BLaER1 (cell line): ENCODE results near the gene PTPRN2.

Experiments used
- H3K27ac ChIP-seq: shearing (Covaris generic); formaldehyde crosslinking; 2 replicates; pipeline ENCODE4 v1.8.1; 2022
- H3K27me3 ChIP-seq: shearing (Covaris generic); formaldehyde crosslinking; 2 replicates; pipeline ENCODE4 v1.8.1; 2022
- H3K36me3 ChIP-seq: shearing (Covaris generic); formaldehyde crosslinking; 2 replicates; pipeline ENCODE4 v1.8.1; 2022
- H3K4me1 ChIP-seq: shearing (Covaris generic); formaldehyde crosslinking; 2 replicates; pipeline ENCODE4 v1.8.1; 2022
- H3K4me2 ChIP-seq: shearing (Covaris generic); formaldehyde crosslinking; 2 replicates; pipeline ENCODE4 v1.8.1; 2022
- H3K4me3 ChIP-seq: shearing (Covaris generic); formaldehyde crosslinking; 2 replicates; pipeline ENCODE4 v1.8.1; 2022
- H3K9ac ChIP-seq: shearing (Covaris generic); formaldehyde crosslinking; 2 replicates; pipeline ENCODE4 v1.8.1; 2022
- H3K9me3 ChIP-seq: shearing (Covaris generic); formaldehyde crosslinking; 2 replicates; pipeline ENCODE4 v1.8.1; 2022
- H4K20me1 ChIP-seq: shearing (Covaris generic); formaldehyde crosslinking; 2 replicates; pipeline ENCODE4 v1.8.1; 2022
- Cebpa-rat ChIP-seq: shearing (Covaris generic); IDR thresholded peaks from 2 replicates; pipeline ENCODE4 v1.8.1; 2022

The PTPRN2 gene

DNA sequence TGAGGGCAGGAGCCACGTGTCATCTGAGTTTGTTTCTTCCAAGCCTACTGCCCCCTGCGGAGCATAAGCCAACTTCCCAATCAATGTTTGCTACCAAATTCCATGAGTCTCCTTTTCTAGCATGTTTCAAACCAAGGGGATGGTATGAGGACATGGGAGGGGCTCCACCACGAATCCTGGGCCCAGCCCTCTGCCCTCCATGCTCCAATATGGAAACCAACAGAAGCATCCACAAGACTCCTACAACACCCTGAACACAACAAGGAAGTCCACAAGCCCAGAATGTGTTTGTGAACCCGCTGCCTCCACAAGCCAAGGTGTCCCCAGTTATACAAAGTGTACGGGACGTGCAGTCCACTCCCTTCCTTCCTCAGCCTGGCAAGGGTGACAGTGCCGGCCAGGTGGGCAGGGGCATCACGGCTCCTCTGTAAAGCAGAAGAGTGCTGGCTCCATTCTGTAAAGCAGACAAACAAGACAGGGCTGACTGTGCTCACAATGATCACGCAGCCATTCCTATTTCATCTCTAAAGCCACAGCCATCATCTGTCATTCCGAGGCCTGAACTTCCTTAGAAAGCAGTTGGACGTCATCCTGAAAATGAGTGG lies 466.1 kb downstream of the PTPRN2 start:
- Histone ChIP-seq H3K36me3 (no peaks in the 10 kb centered on the region), H3K9me3 (peaks cover 56% of the 10 kb centered on the region), H4K20me1 (no peaks in the 10 kb centered on the region), H3K4me3 (no peak overlapping the region), H3K27me3 (no peaks in the 10 kb centered on the region), H3K4me2 (no peak overlapping the region), H3K9ac (no peak overlapping the region), H3K27ac (no peak overlapping the region), H3K4me1 (no peaks in the 10 kb centered on the region)
- TF ChIP-seq Cebpa-rat = no peak

DNA sequence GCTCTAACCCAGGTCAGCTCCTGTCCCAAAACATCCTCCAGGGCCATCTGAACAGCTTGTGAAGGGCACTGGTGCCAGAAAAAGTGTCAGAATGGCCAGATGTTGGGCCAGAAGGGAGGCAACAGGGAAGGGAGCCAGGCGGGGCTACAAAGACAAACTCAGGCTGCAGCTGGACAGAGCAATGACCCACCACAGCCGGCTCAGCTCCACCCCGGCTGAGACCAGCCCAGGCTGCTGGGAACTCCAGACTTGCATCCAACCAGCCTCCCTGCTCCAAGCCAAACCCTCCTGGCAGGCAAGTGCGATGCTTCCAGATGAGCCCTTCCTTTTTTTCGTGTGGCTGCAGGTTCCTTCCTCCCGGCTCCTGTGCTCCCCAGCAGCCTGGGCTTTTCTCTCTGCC lies 466.9 kb downstream of the PTPRN2 start:
- peaks cover 60% of the 10 kb centered on the region for H3K9me3 ChIP-seq
- no peaks in the 10 kb centered on the region for H3K4me1 ChIP-seq
- no peak overlapping the region for H3K4me2 ChIP-seq
- H3K4me3 ChIP-seq = no peak overlapping the region
- no peak for TF ChIP-seq Cebpa-rat
- no peaks in the 10 kb centered on the region for H3K27me3 ChIP-seq
- H4K20me1 ChIP-seq = no peaks in the 10 kb centered on the region
- no peak overlapping the region for H3K9ac ChIP-seq
- H3K36me3 ChIP-seq = no peaks in the 10 kb centered on the region
- H3K27ac ChIP-seq = no peak overlapping the region

DNA sequence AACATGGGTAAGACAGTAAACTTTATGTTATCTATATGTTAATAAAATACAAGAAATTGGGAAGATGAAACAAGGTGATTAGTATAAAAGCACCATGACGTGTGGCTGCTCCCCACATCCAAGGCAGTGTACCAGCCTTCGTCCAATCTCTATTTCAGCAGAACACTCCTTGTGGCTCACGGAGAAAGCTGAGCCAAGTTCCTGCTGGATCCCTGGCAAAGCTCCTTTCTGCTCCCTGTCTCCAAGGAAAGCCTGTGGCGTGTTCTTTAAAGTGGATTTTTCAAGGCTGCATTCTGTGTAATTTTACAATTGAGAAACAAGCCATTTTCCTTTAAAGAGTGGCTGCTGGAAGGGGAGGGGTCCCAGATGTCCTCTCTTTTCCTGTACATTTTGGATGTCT lies 467.3 kb downstream of the PTPRN2 start:
- no peaks in the 10 kb centered on the region for H3K4me1 ChIP-seq
- H3K27me3 ChIP-seq = no peaks in the 10 kb centered on the region
- H3K9ac ChIP-seq = no peak overlapping the region
- H3K36me3 ChIP-seq = no peaks in the 10 kb centered on the region
- H3K4me3 ChIP-seq = no peak overlapping the region
- H3K9me3 ChIP-seq = peaks cover 57% of the 10 kb centered on the region
- H3K4me2 ChIP-seq = no peak overlapping the region
- no peaks in the 10 kb centered on the region for H4K20me1 ChIP-seq
- TF ChIP-seq Cebpa-rat = no peak
- H3K27ac ChIP-seq = no peak overlapping the region

DNA sequence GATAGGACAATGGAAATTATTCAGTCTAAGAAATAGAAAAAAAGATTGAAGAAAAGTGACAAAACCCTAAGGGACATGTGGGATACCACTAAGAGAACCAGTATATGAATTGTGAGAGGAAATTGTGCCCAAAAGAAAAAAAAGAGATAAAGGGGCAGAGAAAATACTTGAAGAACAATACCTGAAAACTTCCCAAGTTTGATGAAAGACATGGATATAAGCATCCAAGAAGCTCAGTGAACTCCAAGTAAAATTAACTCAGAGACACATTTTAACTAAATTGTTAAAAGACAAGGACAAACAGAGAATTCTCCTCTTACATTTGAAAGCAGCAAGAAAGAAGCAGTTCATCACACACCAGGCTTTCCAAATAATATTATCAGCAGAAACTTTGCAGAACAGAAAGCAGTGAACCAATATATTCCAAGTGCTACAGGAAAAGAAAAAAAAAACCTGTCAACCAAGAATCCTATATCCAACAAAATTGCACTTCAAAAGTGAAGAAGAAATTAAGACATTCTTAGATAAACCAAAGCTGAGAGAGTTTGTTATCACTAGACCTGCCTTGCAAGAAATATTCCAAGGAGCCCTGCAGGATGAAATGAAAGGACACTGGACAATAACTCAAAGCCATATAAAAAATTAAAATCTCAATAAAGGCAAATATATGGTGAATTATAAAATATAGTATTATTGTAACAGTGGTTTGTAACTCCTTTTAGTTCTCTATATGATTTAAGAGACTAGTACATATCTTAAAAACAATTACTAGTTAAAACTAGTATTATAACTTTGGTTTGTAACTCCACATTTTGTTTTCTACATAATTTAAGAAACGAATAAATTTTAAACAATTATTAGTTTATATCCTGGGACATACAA lies 470.0 kb downstream of the PTPRN2 start:
- Histone ChIP-seq H3K36me3 (no peaks in the 10 kb centered on the region), H3K9ac (no peak overlapping the region), H4K20me1 (no peaks in the 10 kb centered on the region), H3K27ac (no peak overlapping the region), H3K27me3 (no peaks in the 10 kb centered on the region), H3K4me2 (no peak overlapping the region), H3K4me1 (no peaks in the 10 kb centered on the region), H3K4me3 (no peak overlapping the region), H3K9me3 (peaks cover 31% of the 10 kb centered on the region)
- TF ChIP-seq Cebpa-rat = no peak

DNA sequence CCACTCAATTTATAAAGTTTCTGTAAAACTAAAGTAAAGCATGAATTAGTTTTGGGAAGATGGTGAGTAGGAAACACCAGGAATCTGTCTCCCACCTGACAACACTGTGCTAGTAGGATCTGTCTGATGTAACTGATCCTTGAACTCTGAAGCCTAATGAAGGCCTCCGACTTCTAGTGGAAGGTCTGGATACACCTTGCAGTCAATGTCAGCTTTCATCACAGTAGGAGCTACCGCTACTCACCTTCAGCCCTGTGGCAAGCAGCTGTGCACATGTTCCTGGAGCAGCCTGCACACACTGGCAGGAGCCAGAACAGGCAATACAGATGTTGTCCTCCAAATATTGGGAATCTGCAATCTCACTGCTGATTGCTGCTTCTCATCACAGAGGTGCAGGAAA lies 471.4 kb downstream of the PTPRN2 start:
- Histone ChIP-seq H3K36me3 (no peaks in the 10 kb centered on the region), H3K4me2 (no peak overlapping the region), H3K27ac (no peak overlapping the region), H3K4me3 (no peak overlapping the region), H3K9ac (no peak overlapping the region), H4K20me1 (no peaks in the 10 kb centered on the region), H3K4me1 (peaks cover 2% of the 10 kb centered on the region; the same call in 1 of the 2 replicates), H3K27me3 (no peaks in the 10 kb centered on the region), H3K9me3 (peaks cover 31% of the 10 kb centered on the region)
- no peak for TF ChIP-seq Cebpa-rat

DNA sequence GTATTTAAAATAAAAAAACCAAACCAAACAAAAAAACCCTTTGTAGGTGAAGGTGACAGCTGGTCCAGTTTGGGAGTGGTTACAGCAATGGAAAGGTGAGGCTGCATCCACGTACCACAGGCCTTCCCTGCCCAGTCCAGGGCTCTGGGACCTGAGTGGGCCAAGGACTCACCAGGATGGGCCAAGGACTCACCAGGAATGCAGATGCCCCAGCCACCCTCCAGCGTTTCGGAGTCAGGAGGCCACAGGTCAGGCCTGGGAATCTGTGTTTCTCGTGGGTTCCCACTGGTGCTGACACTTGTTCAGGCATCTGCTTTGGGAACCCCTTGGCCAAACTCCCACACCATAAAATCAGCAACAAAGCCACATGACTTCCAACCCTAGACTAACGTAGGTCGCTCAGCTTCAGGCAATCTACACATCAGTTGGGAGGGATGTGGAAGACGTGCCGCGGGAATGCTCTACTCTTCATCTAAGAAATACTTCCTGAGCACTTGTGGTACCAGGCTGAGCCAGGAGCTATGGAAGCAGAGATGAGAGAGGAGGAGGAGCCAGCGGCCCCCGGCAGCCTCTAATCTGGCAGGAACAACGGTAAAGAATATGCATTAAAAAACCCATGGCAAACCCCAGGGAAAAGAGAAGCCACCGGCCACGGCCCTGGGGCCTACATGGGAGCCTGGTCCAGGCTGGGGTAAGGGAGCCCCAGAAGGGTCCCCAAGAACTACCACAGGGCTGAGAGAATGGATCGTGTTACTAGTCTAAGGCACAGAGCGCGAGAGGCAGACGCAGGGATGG lies 473.4 kb downstream of the PTPRN2 start:
- no peak overlapping the region for H3K4me2 ChIP-seq
- no peaks in the 10 kb centered on the region for H4K20me1 ChIP-seq
- no peak overlapping the region for H3K9ac ChIP-seq
- H3K27ac ChIP-seq = no peak overlapping the region
- TF ChIP-seq Cebpa-rat = no peak
- no peaks in the 10 kb centered on the region for H3K36me3 ChIP-seq
- H3K27me3 ChIP-seq = no peaks in the 10 kb centered on the region
- H3K9me3 ChIP-seq = peaks cover 26% of the 10 kb centered on the region
- H3K4me1 ChIP-seq = peaks cover 5% of the 10 kb centered on the region; the same call in 1 of the 2 replicates
- no peak overlapping the region for H3K4me3 ChIP-seq

DNA sequence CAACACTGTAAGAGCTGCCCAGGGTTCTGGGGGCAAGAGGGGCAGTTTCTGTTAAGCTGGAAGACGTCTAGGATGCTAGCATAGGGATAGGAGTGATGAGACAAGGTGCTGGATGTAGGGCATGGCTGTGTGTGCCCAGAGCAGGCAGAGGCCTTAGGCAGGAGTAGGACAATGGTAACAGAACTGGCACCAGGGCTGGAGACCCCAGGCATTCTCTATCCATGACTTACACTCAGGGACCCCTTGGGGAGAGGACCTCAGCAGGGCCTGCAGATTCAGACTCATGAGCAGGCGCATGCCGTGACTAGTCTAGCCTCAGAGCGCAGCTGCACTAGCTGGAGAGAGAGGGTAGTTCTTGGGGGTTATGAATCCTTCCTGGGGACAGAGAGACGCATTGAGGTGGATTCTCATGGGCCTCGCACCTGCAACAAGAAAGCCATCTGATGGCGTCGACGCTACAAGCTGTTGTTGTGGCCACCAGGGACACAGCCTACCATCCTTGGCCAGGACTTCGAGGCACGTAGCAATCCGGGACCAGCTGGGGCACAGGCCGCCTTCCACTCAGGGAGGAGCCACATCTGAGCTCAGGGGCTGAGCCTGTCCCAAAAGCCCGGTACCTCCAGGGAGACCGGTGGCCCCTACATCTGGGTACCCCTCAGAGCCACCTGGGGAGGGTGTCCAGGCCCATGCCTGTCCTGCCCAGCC lies 474.1 kb downstream of the PTPRN2 start:
- H3K27ac ChIP-seq = no peak overlapping the region
- no peaks in the 10 kb centered on the region for H3K27me3 ChIP-seq
- H3K4me3 ChIP-seq = no peak overlapping the region
- no peaks in the 10 kb centered on the region for H3K36me3 ChIP-seq
- peaks cover 23% of the 10 kb centered on the region for H3K9me3 ChIP-seq
- no peak for TF ChIP-seq Cebpa-rat
- H3K9ac ChIP-seq = no peak overlapping the region
- H3K4me2 ChIP-seq = no peak overlapping the region
- H3K4me1 ChIP-seq = peaks cover 5% of the 10 kb centered on the region; the same call in 1 of the 2 replicates
- H4K20me1 ChIP-seq = no peaks in the 10 kb centered on the region

DNA sequence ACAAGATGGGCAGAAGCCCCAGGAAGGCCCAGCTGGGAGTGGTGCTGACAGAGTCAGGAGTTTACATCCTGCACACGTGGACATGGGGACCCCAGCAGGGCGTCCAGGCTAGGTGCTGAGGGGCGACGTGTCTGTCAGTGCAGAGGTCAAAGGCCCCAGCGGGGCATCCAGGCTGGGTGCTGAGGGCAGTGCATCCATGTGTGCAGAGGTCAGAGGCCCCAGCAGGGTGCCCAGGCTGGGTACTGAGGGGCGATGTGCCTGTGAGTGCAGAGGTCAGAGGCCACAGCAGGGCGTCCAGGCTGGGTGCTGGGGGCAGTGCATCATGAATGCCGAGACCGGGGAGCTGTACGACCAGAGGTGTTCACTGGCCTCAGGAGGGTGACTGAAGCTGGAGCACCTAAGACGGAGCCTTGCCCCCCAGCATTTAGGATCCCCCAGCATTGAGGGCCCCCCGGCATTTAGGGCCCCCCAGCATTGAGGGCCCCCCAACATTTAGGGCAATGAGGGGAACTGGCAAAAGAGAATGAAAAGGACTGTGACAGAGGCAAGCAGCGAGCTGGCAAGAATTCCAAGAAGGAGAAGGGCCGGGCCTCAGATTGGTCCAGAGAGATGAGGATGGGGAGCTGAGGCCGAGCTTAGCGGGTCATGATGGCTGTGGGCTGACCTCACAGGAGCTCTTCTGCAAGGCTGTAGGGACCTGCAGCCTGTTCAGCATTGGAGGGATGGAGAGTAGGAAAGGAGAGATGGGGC lies 474.9 kb downstream of the PTPRN2 start:
- peaks cover 21% of the 10 kb centered on the region for H3K9me3 ChIP-seq
- no peak overlapping the region for H3K27ac ChIP-seq
- H3K9ac ChIP-seq = no peak overlapping the region
- H3K4me3 ChIP-seq = no peak overlapping the region
- H4K20me1 ChIP-seq = no peaks in the 10 kb centered on the region
- TF ChIP-seq Cebpa-rat = no peak
- H3K36me3 ChIP-seq = no peaks in the 10 kb centered on the region
- H3K4me1 ChIP-seq = peaks cover 5% of the 10 kb centered on the region; the same call in 1 of the 2 replicates
- no peaks in the 10 kb centered on the region for H3K27me3 ChIP-seq
- H3K4me2 ChIP-seq = no peak overlapping the region
